Measurements from ENCODE around the gene KRTAP10-8.
"Not testable (repeated sequence)": the region's sequence is repeated elsewhere in the genome, so short reads cannot be mapped to it uniquely, and the experiment has no call there.

KRTAP10-8 gene

GRCh38 chr21:44644878-44645277, 33.0 kb downstream of the KRTAP10-8 start:
- no peaks in the 10 kb centered on the region for H3K79me2 ChIP-seq (ENCODE audit: control insufficient read depth, insufficient read depth, low read length)
- H2BK15ac ChIP-seq (replicated peaks; ENCODE audit: low read depth): no peak overlapping the region
- no peak overlapping the region for H4K5ac ChIP-seq (ENCODE audit: low read length)
- no peak overlapping the region for H3K4ac ChIP-seq (ENCODE audit: low read depth, low read length)
- no peaks in the 10 kb centered on the region for H3K4me1 ChIP-seq (ENCODE audit: control insufficient read depth, low read depth, low read length)
- H3K56ac ChIP-seq (ENCODE audit: low read length): no peak overlapping the region
- H2AK5ac ChIP-seq (ENCODE audit: low read length): no peak overlapping the region
- no peak for DNase-seq
- no peak overlapping the region for H2BK5ac ChIP-seq (ENCODE audit: low read length)
- no peak overlapping the region for H4K8ac ChIP-seq (ENCODE audit: low read depth, low read length)
- no peak overlapping the region for H3K4me3 ChIP-seq (ENCODE audit: low read length)
- H3K27ac ChIP-seq (ENCODE audit: low read depth, low read length): no peak overlapping the region
- no CpG with 5 or more reads among the region's 2 CpGs for WGBS (ENCODE audit: extremely low coverage, insufficient coverage, low lambda C conversion rate)
- no peaks in the 10 kb centered on the region for H3K27me3 ChIP-seq (ENCODE audit: insufficient read depth, low read length, poor library complexity)
- H3K79me1 ChIP-seq (ENCODE audit: low read length): no peaks in the 10 kb centered on the region
- H3K18ac ChIP-seq (ENCODE audit: low read length): no peak overlapping the region
- H3K23ac ChIP-seq (ENCODE audit: low read length): no peak overlapping the region
- no peak overlapping the region for H3K9ac ChIP-seq (ENCODE audit: low read length)
- no peak overlapping the region for H2BK120ac ChIP-seq (ENCODE audit: low read depth, low read length)
- no peak overlapping the region for H3K4me2 ChIP-seq (ENCODE audit: low read length)
- H3K36me3 ChIP-seq (ENCODE audit: control insufficient read depth, insufficient read depth, low read length): no peaks in the 10 kb centered on the region

- not testable (repeated sequence) for H4K5ac ChIP-seq (ENCODE audit: low read length); H2BK15ac ChIP-seq (replicated peaks; ENCODE audit: low read depth); H3K4ac ChIP-seq (ENCODE audit: low read depth, low read length); H4K8ac ChIP-seq (ENCODE audit: low read depth, low read length); H3K79me2 ChIP-seq (ENCODE audit: control insufficient read depth, insufficient read depth, low read length); H3K18ac ChIP-seq (ENCODE audit: low read length); H3K9ac ChIP-seq (ENCODE audit: low read length); H3K4me2 ChIP-seq (ENCODE audit: low read length); H3K23ac ChIP-seq (ENCODE audit: low read length); H2BK120ac ChIP-seq (ENCODE audit: low read depth, low read length); H3K79me1 ChIP-seq (ENCODE audit: low read length); H3K4me1 ChIP-seq (ENCODE audit: control insufficient read depth, low read depth, low read length); H3K27ac ChIP-seq (ENCODE audit: low read depth, low read length); H3K27me3 ChIP-seq (ENCODE audit: insufficient read depth, low read length, poor library complexity); H2AK5ac ChIP-seq (ENCODE audit: low read length); H3K4me3 ChIP-seq (ENCODE audit: low read length); H3K36me3 ChIP-seq (ENCODE audit: control insufficient read depth, insufficient read depth, low read length); H2BK5ac ChIP-seq (ENCODE audit: low read length); DNase-seq
- peak within 1 kb of the TSS; percentile 19 for H3K56ac ChIP-seq (ENCODE audit: low read length)
- WGBS (ENCODE audit: extremely low coverage, insufficient coverage, low lambda C conversion rate): no CpG with 5 or more reads among the region's 21 CpGs
These were observed 34.7 kb downstream of the KRTAP10-8 start, which contains the start of gene KRTAP10-11 for GRCh38 chr21:44646366-44647221. TSS of gene KRTAP10-11 (plus strand) at chr21:44646414. CDS start at chr21:44646459, 45 bp downstream.

GRCh38 chr21:44647222-44647552, 35.3 kb downstream of the KRTAP10-8 start:
- H3K27ac ChIP-seq (ENCODE audit: low read depth, low read length): no peak overlapping the region
- H3K79me1 ChIP-seq (ENCODE audit: low read length): no peaks in the 10 kb centered on the region
- no peak overlapping the region for H2AK5ac ChIP-seq (ENCODE audit: low read length)
- H2BK5ac ChIP-seq (ENCODE audit: low read length): no peak overlapping the region
- H4K5ac ChIP-seq (ENCODE audit: low read length): no peak overlapping the region
- no peaks in the 10 kb centered on the region for H3K79me2 ChIP-seq (ENCODE audit: control insufficient read depth, insufficient read depth, low read length)
- H3K23ac ChIP-seq (ENCODE audit: low read length): no peak overlapping the region
- H3K9ac ChIP-seq (ENCODE audit: low read length): no peak overlapping the region
- no peak overlapping the region for H2BK15ac ChIP-seq (replicated peaks; ENCODE audit: low read depth)
- H3K56ac ChIP-seq (ENCODE audit: low read length): no peak overlapping the region
- H4K8ac ChIP-seq (ENCODE audit: low read depth, low read length): no peak overlapping the region
- H3K27me3 ChIP-seq (ENCODE audit: insufficient read depth, low read length, poor library complexity): no peaks in the 10 kb centered on the region
- no peak for DNase-seq
- H3K4me3 ChIP-seq (ENCODE audit: low read length): no peak overlapping the region
- H3K18ac ChIP-seq (ENCODE audit: low read length): no peak overlapping the region
- WGBS (ENCODE audit: extremely low coverage, insufficient coverage, low lambda C conversion rate): no CpG with 5 or more reads among the region's 8 CpGs
- no peak overlapping the region for H3K4me2 ChIP-seq (ENCODE audit: low read length)
- no peaks in the 10 kb centered on the region for H3K36me3 ChIP-seq (ENCODE audit: control insufficient read depth, insufficient read depth, low read length)
- H2BK120ac ChIP-seq (ENCODE audit: low read depth, low read length): no peak overlapping the region
- H3K4me1 ChIP-seq (ENCODE audit: control insufficient read depth, low read depth, low read length): no peaks in the 10 kb centered on the region
- no peak overlapping the region for H3K4ac ChIP-seq (ENCODE audit: low read depth, low read length)

- no peak for DNase-seq
- H3K79me1 ChIP-seq (ENCODE audit: low read length): no peaks in the 10 kb centered on the region
- H3K4me1 ChIP-seq (ENCODE audit: control insufficient read depth, low read depth, low read length): no peaks in the 10 kb centered on the region
- H3K4me3 ChIP-seq (ENCODE audit: low read length): no peak overlapping the region
- no peak overlapping the region for H2BK15ac ChIP-seq (replicated peaks; ENCODE audit: low read depth)
- H3K18ac ChIP-seq (ENCODE audit: low read length): no peak overlapping the region
- no peak overlapping the region for H3K4me2 ChIP-seq (ENCODE audit: low read length)
- no peak overlapping the region for H3K56ac ChIP-seq (ENCODE audit: low read length)
- H3K23ac ChIP-seq (ENCODE audit: low read length): no peak overlapping the region
- H2BK120ac ChIP-seq (ENCODE audit: low read depth, low read length): no peak overlapping the region
- H3K27ac ChIP-seq (ENCODE audit: low read depth, low read length): no peak overlapping the region
- H4K8ac ChIP-seq (ENCODE audit: low read depth, low read length): no peak overlapping the region
- H3K36me3 ChIP-seq (ENCODE audit: control insufficient read depth, insufficient read depth, low read length): no peaks in the 10 kb centered on the region
- H2BK5ac ChIP-seq (ENCODE audit: low read length): no peak overlapping the region
- no peaks in the 10 kb centered on the region for H3K27me3 ChIP-seq (ENCODE audit: insufficient read depth, low read length, poor library complexity)
- no peaks in the 10 kb centered on the region for H3K79me2 ChIP-seq (ENCODE audit: control insufficient read depth, insufficient read depth, low read length)
- H3K9ac ChIP-seq (ENCODE audit: low read length): no peak overlapping the region
- H2AK5ac ChIP-seq (ENCODE audit: low read length): no peak overlapping the region
- no peak overlapping the region for H4K5ac ChIP-seq (ENCODE audit: low read length)
- H3K4ac ChIP-seq (ENCODE audit: low read depth, low read length): no peak overlapping the region
- no CpG with 5 or more reads among the region's 33 CpGs for WGBS (ENCODE audit: extremely low coverage, insufficient coverage, low lambda C conversion rate)
These were observed 36.9 kb downstream of the KRTAP10-8 start for GRCh38 chr21:44648557-44649311.

GRCh38 chr21:44649521-44650100, 37.7 kb downstream of the KRTAP10-8 start:
- no peak for DNase-seq
- H3K4me1 ChIP-seq (ENCODE audit: control insufficient read depth, low read depth, low read length): no peaks in the 10 kb centered on the region
- no CpG with 5 or more reads among the region's 18 CpGs for WGBS (ENCODE audit: extremely low coverage, insufficient coverage, low lambda C conversion rate)
- no peak overlapping the region for H3K4me2 ChIP-seq (ENCODE audit: low read length)
- H3K27me3 ChIP-seq (ENCODE audit: insufficient read depth, low read length, poor library complexity): no peaks in the 10 kb centered on the region
- no peak overlapping the region for H2AK5ac ChIP-seq (ENCODE audit: low read length)
- no peak overlapping the region for H3K9ac ChIP-seq (ENCODE audit: low read length)
- no peak overlapping the region for H2BK120ac ChIP-seq (ENCODE audit: low read depth, low read length)
- no peak overlapping the region for H3K18ac ChIP-seq (ENCODE audit: low read length)
- no peak overlapping the region for H4K8ac ChIP-seq (ENCODE audit: low read depth, low read length)
- H3K4ac ChIP-seq (ENCODE audit: low read depth, low read length): no peak overlapping the region
- no peak overlapping the region for H2BK5ac ChIP-seq (ENCODE audit: low read length)
- H4K5ac ChIP-seq (ENCODE audit: low read length): no peak overlapping the region
- H3K79me1 ChIP-seq (ENCODE audit: low read length): no peaks in the 10 kb centered on the region
- no peak overlapping the region for H3K23ac ChIP-seq (ENCODE audit: low read length)
- H3K36me3 ChIP-seq (ENCODE audit: control insufficient read depth, insufficient read depth, low read length): no peaks in the 10 kb centered on the region
- no peak overlapping the region for H2BK15ac ChIP-seq (replicated peaks; ENCODE audit: low read depth)
- H3K27ac ChIP-seq (ENCODE audit: low read depth, low read length): no peak overlapping the region
- H3K4me3 ChIP-seq (ENCODE audit: low read length): no peak overlapping the region
- no peak overlapping the region for H3K56ac ChIP-seq (ENCODE audit: low read length)
- H3K79me2 ChIP-seq (ENCODE audit: control insufficient read depth, insufficient read depth, low read length): no peaks in the 10 kb centered on the region

Data from mesendoderm (in vitro differentiated cells).